ENCODE measurements around the gene CHCHD1. TPM values are rescaled to one million over a fixed set of nuclear protein-coding genes. Genes with fewer than 3 reads are reported as not detected.

Gene CHCHD1
- total and polyA plus RNA-seq, 5 donors from 2014 or later, result 6.3 to 79.3 (median 69.6) TPM

GRCh38 chr10:73759512-73760115 is 22.2 kb upstream of the CHCHD1 start:
- Histone ChIP-seq H3K9me3 (ENCODE audit: control insufficient read depth in 2 of 2, low read length in 2 of 2) (no peaks in the 10 kb centered on the region), H3K4me1 (ENCODE audit: control insufficient read depth, insufficient read depth, low read length, poor library complexity, severe bottlenecking) (peaks cover 12% of the 10 kb centered on the region), H3K27me3 (ENCODE audit: control insufficient read depth, insufficient read depth, low read length) (no peaks in the 10 kb centered on the region), H3K36me3 (ENCODE audit: control insufficient read depth, insufficient read depth, low read length) (peaks cover 59% of the 10 kb centered on the region), H3K27ac (ENCODE audit: insufficient read depth, low read length, poor library complexity, severe bottlenecking) (peak overlapping the region; percentile 28), H3K4me3 (ENCODE audit: low read depth, low read length) (no peak overlapping the region)
- H3K27ac Mint-ChIP-seq, result peak overlapping the region; percentile 62 to 94 (median 85)
- ATAC-seq (ENCODE audit: low read depth in 2 of 2) (peak; percentile 79 to 89), DNase-seq (peak; percentile 18 to 69 (median 53))
- H3K4me3 Mint-ChIP-seq, result peak overlapping the region in 3 of 4 donors; percentile 43 to 76 (median 59)
- H3K36me3 Mint-ChIP-seq, result peaks cover 51% of the 10 kb centered on the region
- no peaks in the 10 kb centered on the region for H3K9me3 Mint-ChIP-seq
- H3K27me3 Mint-ChIP-seq, result no peaks in the 10 kb centered on the region
- H3K4me1 Mint-ChIP-seq, result peaks cover 8 to 47% (median 27%) of the 10 kb centered on the region in 4 donors

GRCh38 chr10:73761781-73762180 is 20.1 kb upstream of the CHCHD1 start:
- H3K27me3 ChIP-seq (ENCODE audit: control insufficient read depth, insufficient read depth, low read length), result no peaks in the 10 kb centered on the region
- Mint-ChIP-seq H3K27ac (peak overlapping the region in 2 of 3 donors; percentile 81 to 88), H3K4me3 (peak overlapping the region in 1 of 4 donors; percentile 3), H3K27me3 (no peaks in the 10 kb centered on the region), H3K4me1 (peaks cover 7 to 38% (median 26%) of the 10 kb centered on the region in 4 donors), H3K36me3 (peaks cover 61% of the 10 kb centered on the region), H3K9me3 (no peaks in the 10 kb centered on the region)
- H3K4me1 ChIP-seq (ENCODE audit: control insufficient read depth, insufficient read depth, low read length, poor library complexity, severe bottlenecking), result peaks cover 12% of the 10 kb centered on the region
- no peak for DNase-seq
- no peaks in the 10 kb centered on the region for H3K9me3 ChIP-seq (ENCODE audit: control insufficient read depth in 2 of 2, low read length in 2 of 2)
- no peak overlapping the region for H3K27ac ChIP-seq (ENCODE audit: insufficient read depth, low read length, poor library complexity, severe bottlenecking)
- H3K4me3 ChIP-seq (ENCODE audit: low read depth, low read length), result no peak overlapping the region
- H3K36me3 ChIP-seq (ENCODE audit: control insufficient read depth, insufficient read depth, low read length), result peaks cover 71% of the 10 kb centered on the region
- ATAC-seq (ENCODE audit: low read depth in 2 of 2), result no peak

GRCh38 chr10:73762915-73763314 is 18.9 kb upstream of the CHCHD1 start:
- Histone ChIP-seq H3K4me1 (ENCODE audit: control insufficient read depth, insufficient read depth, low read length, poor library complexity, severe bottlenecking) (peaks cover 12% of the 10 kb centered on the region), H3K4me3 (ENCODE audit: low read depth, low read length) (no peak overlapping the region), H3K36me3 (ENCODE audit: control insufficient read depth, insufficient read depth, low read length) (peaks cover 82% of the 10 kb centered on the region), H3K27me3 (ENCODE audit: control insufficient read depth, insufficient read depth, low read length) (no peaks in the 10 kb centered on the region), H3K9me3 (ENCODE audit: control insufficient read depth in 2 of 2, low read length in 2 of 2) (no peaks in the 10 kb centered on the region), H3K27ac (ENCODE audit: insufficient read depth, low read length, poor library complexity, severe bottlenecking) (no peak overlapping the region)
- H3K4me1 Mint-ChIP-seq, result peaks cover 7 to 35% (median 24%) of the 10 kb centered on the region in 4 donors
- H3K27ac Mint-ChIP-seq, result peak overlapping the region in 2 of 3 donors; percentile 20 to 87
- H3K9me3 Mint-ChIP-seq, result no peaks in the 10 kb centered on the region
- H3K27me3 Mint-ChIP-seq, result no peaks in the 10 kb centered on the region
- peaks cover 59% of the 10 kb centered on the region for H3K36me3 Mint-ChIP-seq
- ATAC-seq (ENCODE audit: low read depth in 2 of 2) (no peak), DNase-seq (no peak)
- H3K4me3 Mint-ChIP-seq, result no peak overlapping the region

GRCh38 chr10:73763343-73763742 is 18.5 kb upstream of the CHCHD1 start:
- Mint-ChIP-seq H3K9me3 (no peaks in the 10 kb centered on the region), H3K27me3 (no peaks in the 10 kb centered on the region), H3K27ac (peak overlapping the region in 1 of 3 donors; percentile 20), H3K4me1 (peaks cover 5 to 35% (median 22%) of the 10 kb centered on the region in 4 donors), H3K36me3 (peaks cover 59% of the 10 kb centered on the region), H3K4me3 (no peak overlapping the region)
- no peaks in the 10 kb centered on the region for H3K27me3 ChIP-seq (ENCODE audit: control insufficient read depth, insufficient read depth, low read length)
- H3K4me3 ChIP-seq (ENCODE audit: low read depth, low read length), result no peak overlapping the region
- H3K4me1 ChIP-seq (ENCODE audit: control insufficient read depth, insufficient read depth, low read length, poor library complexity, severe bottlenecking), result peaks cover 9% of the 10 kb centered on the region
- H3K9me3 ChIP-seq (ENCODE audit: control insufficient read depth in 2 of 2, low read length in 2 of 2), result no peaks in the 10 kb centered on the region
- no peak for ATAC-seq (ENCODE audit: low read depth in 2 of 2)
- no peak for DNase-seq
- no peak overlapping the region for H3K27ac ChIP-seq (ENCODE audit: insufficient read depth, low read length, poor library complexity, severe bottlenecking)
- peaks cover 82% of the 10 kb centered on the region for H3K36me3 ChIP-seq (ENCODE audit: control insufficient read depth, insufficient read depth, low read length)

GRCh38 chr10:73765066-73765465 is 16.8 kb upstream of the CHCHD1 start:
- no peaks in the 10 kb centered on the region for H3K27me3 Mint-ChIP-seq
- no peak overlapping the region for H3K27ac ChIP-seq (ENCODE audit: insufficient read depth, low read length, poor library complexity, severe bottlenecking)
- no peaks in the 10 kb centered on the region for H3K9me3 ChIP-seq (ENCODE audit: control insufficient read depth in 2 of 2, low read length in 2 of 2)
- peak overlapping the region in 1 of 3 donors; percentile 26 for H3K27ac Mint-ChIP-seq
- H3K4me3 ChIP-seq (ENCODE audit: low read depth, low read length), result no peak overlapping the region
- H3K9me3 Mint-ChIP-seq, result no peaks in the 10 kb centered on the region
- DNase-seq, result no peak
- H3K36me3 ChIP-seq (ENCODE audit: control insufficient read depth, insufficient read depth, low read length), result peaks cover 83% of the 10 kb centered on the region
- peaks cover 70% of the 10 kb centered on the region for H3K36me3 Mint-ChIP-seq
- H3K4me3 Mint-ChIP-seq, result no peak overlapping the region
- peaks cover 10% of the 10 kb centered on the region for H3K4me1 ChIP-seq (ENCODE audit: control insufficient read depth, insufficient read depth, low read length, poor library complexity, severe bottlenecking)
- ATAC-seq (ENCODE audit: low read depth in 2 of 2), result no peak
- peaks cover 5 to 32% (median 23%) of the 10 kb centered on the region in 4 donors for H3K4me1 Mint-ChIP-seq
- no peaks in the 10 kb centered on the region for H3K27me3 ChIP-seq (ENCODE audit: control insufficient read depth, insufficient read depth, low read length)

- H3K27ac Mint-ChIP-seq, result peak overlapping the region in 2 of 3 donors; percentile 62 to 87
- DNase-seq (peak; percentile 44 to 79 (median 74)), ATAC-seq (ENCODE audit: low read depth in 2 of 2) (peak; percentile 51 to 54)
- Histone ChIP-seq H3K36me3 (ENCODE audit: control insufficient read depth, insufficient read depth, low read length) (peaks cover 53% of the 10 kb centered on the region), H3K4me1 (ENCODE audit: control insufficient read depth, insufficient read depth, low read length, poor library complexity, severe bottlenecking) (peaks cover 26% of the 10 kb centered on the region), H3K4me3 (ENCODE audit: low read depth, low read length) (no peak overlapping the region), H3K27ac (ENCODE audit: insufficient read depth, low read length, poor library complexity, severe bottlenecking) (peak overlapping the region; percentile 64), H3K27me3 (ENCODE audit: control insufficient read depth, insufficient read depth, low read length) (no peaks in the 10 kb centered on the region), H3K9me3 (ENCODE audit: control insufficient read depth in 2 of 2, low read length in 2 of 2) (no peaks in the 10 kb centered on the region)
- peak overlapping the region; percentile 49 to 78 (median 52) for H3K4me3 Mint-ChIP-seq
- peaks cover 0 to 2% (median 0%) of the 10 kb centered on the region in 7 donors for H3K9me3 Mint-ChIP-seq
- peaks cover 47% of the 10 kb centered on the region for H3K36me3 Mint-ChIP-seq
- no peaks in the 10 kb centered on the region for H3K27me3 Mint-ChIP-seq
- peaks cover 8 to 45% (median 16%) of the 10 kb centered on the region in 4 donors for H3K4me1 Mint-ChIP-seq
Observed at GRCh38 chr10:73768881-73769280, 13.0 kb upstream of the CHCHD1 start.

- no peak overlapping the region for H3K4me3 ChIP-seq (ENCODE audit: low read depth, low read length)
- no peaks in the 10 kb centered on the region for H3K27me3 Mint-ChIP-seq
Observed at GRCh38 chr10:73769396-73769795, 12.5 kb upstream of the CHCHD1 start.

More at GRCh38 chr10:73769396-73769795, 12.5 kb upstream of the CHCHD1 start:
- Mint-ChIP-seq H3K4me1 (peaks cover 10 to 50% (median 21%) of the 10 kb centered on the region in 4 donors), H3K27ac (peak overlapping the region in 2 of 3 donors; percentile 62 to 87), H3K36me3 (peaks cover 45% of the 10 kb centered on the region), H3K9me3 (peaks cover 0 to 2% (median 0%) of the 10 kb centered on the region in 7 donors), H3K4me3 (peak overlapping the region; percentile 49 to 100 (median 52))
- ATAC-seq (ENCODE audit: low read depth in 2 of 2) (no peak), DNase-seq (no peak)
- Histone ChIP-seq H3K27me3 (ENCODE audit: control insufficient read depth, insufficient read depth, low read length) (no peaks in the 10 kb centered on the region), H3K36me3 (ENCODE audit: control insufficient read depth, insufficient read depth, low read length) (peaks cover 50% of the 10 kb centered on the region), H3K9me3 (ENCODE audit: control insufficient read depth in 2 of 2, low read length in 2 of 2) (no peaks in the 10 kb centered on the region), H3K27ac (ENCODE audit: insufficient read depth, low read length, poor library complexity, severe bottlenecking) (peak overlapping the region; percentile 64), H3K4me1 (ENCODE audit: control insufficient read depth, insufficient read depth, low read length, poor library complexity, severe bottlenecking) (peaks cover 31% of the 10 kb centered on the region)

Measured in CD4-positive, CD25-positive, alpha-beta regulatory T cell (primary cell).